ENCODE measurements around the gene TRIP4. TPM values are rescaled to one million over a fixed set of nuclear protein-coding genes. Genes with fewer than 3 reads are reported as not detected.
"Not testable (repeated sequence)": the region's sequence is repeated elsewhere in the genome, so short reads cannot be mapped to it uniquely, and the experiment has no call there.

Gene TRIP4
- total and polyA plus RNA-seq, 2 donors (not counting 1 experiment from before 2014, with no cell fraction given), result 13.9 to 30.2 TPM

GRCh38 chr15:64485796-64486195, 98.2 kb downstream of the TRIP4 start:
- no peak overlapping the region for H2AFZ ChIP-seq (ENCODE audit: low read length)
- no peaks in the 10 kb centered on the region for H3K4me1 ChIP-seq (ENCODE audit: control insufficient read depth, extremely low read depth, insufficient read depth, low read length)
- no peak overlapping the region for H3K4me3 ChIP-seq (replicated peaks in 1 of 4; ENCODE audit: control extremely low read depth in 1 of 4, insufficient read depth in 1 of 4, low read depth in 3 of 4, low read length in 4 of 4)
- H3K27me3 ChIP-seq (ENCODE audit: control insufficient read depth, insufficient read depth, low read length), result no peaks in the 10 kb centered on the region
- no peaks in the 10 kb centered on the region for H3K9me3 ChIP-seq (ENCODE audit: control insufficient read depth, insufficient read depth, low read depth, low read length)
- TF ChIP-seq CTCF (conservative IDR thresholded peaks at IDR 0.05 in 1 of 2, IDR thresholded peaks at IDR 0.05 in 1 of 2; ENCODE audit: low read depth in 1 of 2, low read length in 2 of 2) (no peak), EZH2 (IDR thresholded peaks at IDR 0.05; ENCODE audit: low read length, missing control alignments) (no peak)
- H3K9ac ChIP-seq (ENCODE audit: insufficient read depth, low read length), result no peak overlapping the region
- H4K20me1 ChIP-seq (ENCODE audit: control insufficient read depth, extremely low read depth, insufficient read depth, low read length), result no peaks in the 10 kb centered on the region
- DNase-seq (ENCODE audit: low read depth in 2 of 2), result no peak
- H3K27ac ChIP-seq (ENCODE audit: insufficient read depth, low read length), result no peak overlapping the region
- H3K79me2 ChIP-seq (ENCODE audit: control insufficient read depth, insufficient read depth, low read length), result peaks cover 7% of the 10 kb centered on the region
- H3K36me3 ChIP-seq (ENCODE audit: control insufficient read depth, insufficient read depth, low read length), result no peaks in the 10 kb centered on the region
- no peak overlapping the region for H3K4me2 ChIP-seq (ENCODE audit: extremely low read depth, insufficient read depth, low read length)

- Histone ChIP-seq H4K20me1 (ENCODE audit: control insufficient read depth, extremely low read depth, insufficient read depth, low read length) (no peaks in the 10 kb centered on the region), H2AFZ (ENCODE audit: low read length) (no peak overlapping the region), H3K9ac (ENCODE audit: insufficient read depth, low read length) (no peak overlapping the region), H3K79me2 (ENCODE audit: control insufficient read depth, insufficient read depth, low read length) (peaks cover 2% of the 10 kb centered on the region), H3K27me3 (ENCODE audit: control insufficient read depth, insufficient read depth, low read length) (no peaks in the 10 kb centered on the region), H3K9me3 (ENCODE audit: control insufficient read depth, insufficient read depth, low read depth, low read length) (no peaks in the 10 kb centered on the region), H3K36me3 (ENCODE audit: control insufficient read depth, insufficient read depth, low read length) (no peaks in the 10 kb centered on the region), H3K4me2 (ENCODE audit: extremely low read depth, insufficient read depth, low read length) (no peak overlapping the region), H3K4me3 (replicated peaks in 1 of 4; ENCODE audit: control extremely low read depth in 1 of 4, insufficient read depth in 1 of 4, low read depth in 3 of 4, low read length in 4 of 4) (no peak overlapping the region), H3K4me1 (ENCODE audit: control insufficient read depth, extremely low read depth, insufficient read depth, low read length) (no peaks in the 10 kb centered on the region), H3K27ac (ENCODE audit: insufficient read depth, low read length) (no peak overlapping the region)
- DNase-seq (ENCODE audit: low read depth in 2 of 2), result peak in 1 of 2 donors; percentile 64
- TF ChIP-seq CTCF (conservative IDR thresholded peaks at IDR 0.05 in 1 of 2, IDR thresholded peaks at IDR 0.05 in 1 of 2; ENCODE audit: low read depth in 1 of 2, low read length in 2 of 2) (no peak), EZH2 (IDR thresholded peaks at IDR 0.05; ENCODE audit: low read length, missing control alignments) (no peak)
These were observed 103.1 kb downstream of the TRIP4 start for GRCh38 chr15:64490598-64491259.

- Histone ChIP-seq H3K9ac (ENCODE audit: insufficient read depth, low read length) (no peak overlapping the region), H3K27ac (ENCODE audit: insufficient read depth, low read length) (no peak overlapping the region), H3K4me1 (ENCODE audit: control insufficient read depth, extremely low read depth, insufficient read depth, low read length) (no peaks in the 10 kb centered on the region), H3K4me2 (ENCODE audit: extremely low read depth, insufficient read depth, low read length) (no peak overlapping the region), H3K36me3 (ENCODE audit: control insufficient read depth, insufficient read depth, low read length) (no peaks in the 10 kb centered on the region), H2AFZ (ENCODE audit: low read length) (no peak overlapping the region), H3K9me3 (ENCODE audit: control insufficient read depth, insufficient read depth, low read depth, low read length) (no peaks in the 10 kb centered on the region), H4K20me1 (ENCODE audit: control insufficient read depth, extremely low read depth, insufficient read depth, low read length) (no peaks in the 10 kb centered on the region), H3K27me3 (ENCODE audit: control insufficient read depth, insufficient read depth, low read length) (no peaks in the 10 kb centered on the region), H3K4me3 (replicated peaks in 1 of 4; ENCODE audit: control extremely low read depth in 1 of 4, insufficient read depth in 1 of 4, low read depth in 3 of 4, low read length in 4 of 4) (no peak overlapping the region), H3K79me2 (ENCODE audit: control insufficient read depth, insufficient read depth, low read length) (peaks cover 3% of the 10 kb centered on the region)
- TF ChIP-seq EZH2 (IDR thresholded peaks at IDR 0.05; ENCODE audit: low read length, missing control alignments) (no peak), CTCF (conservative IDR thresholded peaks at IDR 0.05 in 1 of 2, IDR thresholded peaks at IDR 0.05 in 1 of 2; ENCODE audit: low read depth in 1 of 2, low read length in 2 of 2) (no peak)
- DNase-seq (ENCODE audit: low read depth in 2 of 2), result peak in 1 of 2 donors; percentile 35
These were observed 106.0 kb downstream of the TRIP4 start for GRCh38 chr15:64493641-64494040.

- H3K27ac ChIP-seq (ENCODE audit: insufficient read depth, low read length); DNase-seq (ENCODE audit: low read depth in 2 of 2); H3K4me3 ChIP-seq (replicated peaks in 1 of 4; ENCODE audit: control extremely low read depth in 1 of 4, insufficient read depth in 1 of 4, low read depth in 3 of 4, low read length in 4 of 4); H2AFZ ChIP-seq (ENCODE audit: low read length); H3K9ac ChIP-seq (ENCODE audit: insufficient read depth, low read length); H3K4me2 ChIP-seq (ENCODE audit: extremely low read depth, insufficient read depth, low read length); H3K9me3 ChIP-seq (ENCODE audit: control insufficient read depth, insufficient read depth, low read depth, low read length); H3K4me1 ChIP-seq (ENCODE audit: control insufficient read depth, extremely low read depth, insufficient read depth, low read length); H3K79me2 ChIP-seq (ENCODE audit: control insufficient read depth, insufficient read depth, low read length); H4K20me1 ChIP-seq (ENCODE audit: control insufficient read depth, extremely low read depth, insufficient read depth, low read length); H3K36me3 ChIP-seq (ENCODE audit: control insufficient read depth, insufficient read depth, low read length); H3K27me3 ChIP-seq (ENCODE audit: control insufficient read depth, insufficient read depth, low read length): not testable (repeated sequence)
These were observed 108.3 kb downstream of the TRIP4 start for GRCh38 chr15:64495968-64496367.

All from fibroblast of lung (primary cell).